Myocyte (in vitro differentiated cells): ENCODE results near the gene NLK. TPM values are rescaled to one million over a fixed set of nuclear protein-coding genes. Genes with fewer than 3 reads are reported as not detected.
"Not testable (repeated sequence)": the region's sequence is repeated elsewhere in the genome, so short reads cannot be mapped to it uniquely, and the experiment has no call there.

Source experiments
- DNase-seq: peaks from one replicate; pipeline ENCODE4 v3.0.0-alpha.2; 2012; ENCODE audit warnings: low read depth
- total RNA-seq: library from RNA; depleted of rRNA; stranded (reverse); fragments of >200 nt; gene quantifications from 2 replicates; pipeline ENCODE4 v1.2.3, GENCODE V29; 2014

NLK gene
- total RNA-seq, 1 donor from 2014 or later, result 20.8 TPM

DNA sequence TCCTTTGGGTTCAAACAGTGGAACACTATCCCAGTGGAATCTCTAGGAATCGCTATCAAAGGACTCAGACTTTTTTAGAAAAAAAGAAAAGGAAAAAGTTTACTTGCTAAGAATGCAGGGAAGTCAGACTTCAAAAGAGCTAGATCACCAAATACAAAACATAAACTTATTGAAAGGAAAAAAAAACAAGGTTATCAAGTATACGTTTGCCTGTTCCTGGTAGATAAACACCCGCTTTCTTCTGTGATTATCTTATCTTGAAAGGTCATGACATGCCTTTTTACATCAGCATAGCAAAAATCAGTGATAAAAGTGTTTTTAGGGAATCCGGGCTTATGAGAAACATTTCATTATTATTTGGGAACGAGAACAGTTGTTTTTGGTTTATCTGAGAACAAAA lies 147.2 kb downstream of the NLK start:
- no peak for DNase-seq

DNA sequence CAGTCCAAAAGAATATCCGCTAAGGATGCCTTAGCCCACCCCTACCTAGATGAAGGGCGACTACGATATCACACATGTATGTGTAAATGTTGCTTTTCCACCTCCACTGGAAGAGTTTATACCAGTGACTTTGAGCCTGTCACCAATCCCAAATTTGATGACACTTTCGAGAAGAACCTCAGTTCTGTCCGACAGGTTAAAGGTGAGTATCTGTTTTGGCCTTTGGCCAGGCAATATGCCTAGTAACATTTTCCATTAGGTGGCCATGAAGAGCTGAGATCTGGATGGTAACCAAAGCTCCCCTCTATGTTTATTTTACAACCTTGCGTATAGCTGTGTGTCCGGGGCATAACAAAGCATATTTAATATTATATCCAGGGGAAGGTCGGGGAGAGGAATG lies 148.5 kb downstream of the NLK start:
- DNase-seq, result no peak

DNA sequence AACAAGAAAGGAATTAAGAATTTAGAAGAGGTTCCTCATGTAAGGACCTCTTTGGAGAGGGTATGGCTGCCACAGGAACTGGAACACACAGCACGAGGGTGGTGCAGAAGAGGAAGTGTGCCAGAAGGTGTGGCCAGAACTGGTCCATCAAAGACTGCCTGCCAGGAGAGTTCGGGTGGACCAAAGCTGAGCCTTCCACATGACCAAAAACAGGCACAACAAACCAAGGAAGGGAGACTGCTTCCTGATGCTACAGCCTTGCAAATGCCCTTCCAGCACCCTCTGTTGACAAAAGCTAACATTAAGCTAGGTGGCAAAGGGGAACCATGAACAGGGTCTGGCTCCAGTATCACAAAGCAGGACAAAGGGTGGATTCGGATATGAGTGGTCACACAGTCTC lies 150.8 kb downstream of the NLK start:
- no peak for DNase-seq

DNA sequence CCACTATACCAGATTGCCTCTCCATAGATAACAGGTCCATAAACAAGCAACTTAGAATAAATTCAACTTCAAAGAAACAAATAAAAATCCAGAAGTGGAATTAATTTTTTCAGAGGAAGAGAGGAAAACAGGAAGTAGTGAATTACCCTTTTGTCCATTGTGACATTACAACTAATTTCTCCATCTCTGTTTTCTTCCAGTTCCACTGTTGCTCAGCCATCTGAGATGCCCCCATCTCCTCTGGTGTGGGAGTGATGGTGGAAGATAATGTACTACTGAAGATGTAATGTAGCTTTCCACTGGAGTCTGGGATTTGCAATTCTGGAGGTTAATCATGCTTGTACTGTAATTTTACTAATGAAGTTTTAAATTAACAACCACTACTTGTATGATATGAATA lies 151.9 kb downstream of the NLK start:
- no peak for DNase-seq

DNA sequence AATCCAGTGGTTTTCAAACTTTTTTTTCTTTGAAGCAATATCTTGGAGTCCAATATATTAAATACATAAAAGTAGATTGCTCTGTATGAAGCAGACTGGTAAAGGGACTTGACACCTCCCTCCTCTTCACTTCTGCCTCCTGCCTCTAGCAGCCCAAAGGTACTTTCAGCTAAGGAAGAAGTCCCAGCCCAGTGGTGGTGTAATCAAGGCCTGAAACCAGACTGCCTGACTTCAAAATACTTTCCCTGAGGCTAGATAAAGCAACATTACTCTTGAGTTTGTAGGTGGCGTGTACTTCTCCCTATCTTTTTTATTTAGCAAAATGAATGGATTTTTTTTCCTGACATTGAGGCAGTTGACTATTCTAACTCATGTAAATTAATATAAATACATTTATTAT lies 154.2 kb downstream of the NLK start:
- no peak for DNase-seq

DNA sequence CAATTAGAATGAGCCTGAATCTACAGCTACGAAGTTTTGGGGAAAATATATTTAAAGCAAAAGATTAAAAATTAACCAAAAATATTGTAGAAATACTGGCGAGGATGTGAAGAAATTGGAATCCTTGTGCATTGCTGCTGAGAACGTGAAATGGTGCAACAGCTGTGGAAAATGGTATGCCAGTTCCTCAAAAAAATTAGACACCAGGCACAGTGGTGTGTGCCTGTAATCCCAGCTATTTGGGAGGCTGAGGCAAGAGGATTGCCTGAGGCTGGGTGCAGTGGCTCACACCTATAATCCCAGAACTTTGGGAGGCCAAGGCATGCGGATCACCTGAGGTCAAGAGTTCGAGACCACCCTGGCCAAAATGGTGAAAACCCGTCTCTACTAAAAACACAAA lies 156.6 kb downstream of the NLK start:
- DNase-seq, result no peak

DNA sequence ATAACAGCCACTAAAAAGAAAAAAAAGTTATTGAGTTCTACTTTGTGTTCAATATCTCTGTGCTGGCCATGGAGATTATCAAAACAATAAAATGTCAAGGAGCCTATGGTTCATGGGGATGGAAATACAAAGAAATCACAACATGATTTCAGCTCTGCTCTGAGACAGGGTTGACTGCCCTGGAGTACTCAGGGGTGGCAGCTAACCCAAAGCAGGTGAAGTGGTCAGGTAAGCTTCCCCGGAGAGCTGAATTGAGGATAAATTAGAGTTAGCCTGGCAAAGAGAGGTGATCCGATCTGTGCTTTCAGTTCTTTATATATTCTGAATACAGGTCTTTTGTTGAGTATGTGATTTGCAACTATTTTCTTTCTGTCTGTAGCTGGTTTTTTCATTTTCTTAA lies 157.3 kb downstream of the NLK start:
- DNase-seq, result no peak

DNA sequence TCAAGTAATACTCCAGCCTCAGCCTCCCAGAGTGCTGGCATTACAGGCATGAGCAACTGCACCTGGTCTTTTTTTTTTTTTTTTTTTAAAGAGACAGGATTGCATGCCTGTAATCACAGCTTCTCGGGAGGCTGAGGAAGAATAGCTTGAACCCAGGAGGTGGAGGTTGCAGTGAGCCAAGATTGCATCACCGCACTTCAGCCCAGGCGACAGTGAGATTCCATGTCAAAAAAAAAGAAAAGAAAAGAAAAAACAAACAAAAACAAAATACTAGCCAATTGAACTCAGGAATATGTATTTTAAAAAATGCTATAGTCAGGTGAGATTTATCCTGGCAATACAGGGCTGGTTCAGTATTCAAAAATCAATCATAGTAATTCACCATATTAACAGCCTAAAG lies 158.8 kb downstream of the NLK start:
- no peak for DNase-seq

DNA sequence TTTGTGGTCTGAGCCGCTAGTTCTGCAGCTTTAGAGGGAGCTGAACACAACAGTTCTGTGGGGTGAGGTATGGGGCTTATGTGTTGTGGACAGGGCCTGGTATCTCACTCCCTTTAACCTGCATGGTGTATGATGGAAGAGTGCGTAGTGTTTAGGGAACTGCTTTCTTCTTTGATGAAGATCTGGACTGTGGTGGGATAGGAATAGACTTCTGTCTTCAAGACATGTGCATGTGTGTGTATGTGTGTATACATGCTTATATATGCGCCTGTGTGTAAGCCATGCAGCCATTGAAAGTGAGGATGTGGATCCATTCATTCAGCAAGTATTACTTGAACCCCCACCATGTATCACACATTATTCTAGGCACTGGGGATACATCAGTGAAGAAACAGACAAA lies 161.8 kb downstream of the NLK start:
- DNase-seq, result no peak

DNA sequence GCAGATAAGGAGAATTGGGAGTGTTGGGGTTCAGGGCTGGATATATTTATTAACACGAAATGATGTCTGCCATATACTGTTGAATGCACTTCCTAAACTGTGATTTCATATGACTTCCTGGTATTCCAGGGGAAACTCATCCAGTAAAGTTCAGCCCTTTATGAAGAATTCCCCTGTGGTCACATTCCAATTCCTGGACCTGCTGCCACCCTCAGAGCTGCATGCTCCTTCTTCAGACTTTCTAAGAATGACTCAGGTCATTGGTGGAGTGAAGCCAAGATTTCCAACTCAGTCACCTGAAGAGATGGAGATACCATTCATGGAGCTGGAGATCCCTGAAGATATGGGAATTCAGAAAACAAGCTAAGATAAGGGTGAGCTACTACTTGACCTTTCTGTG lies 162.3 kb downstream of the NLK start:
- no peak for DNase-seq

DNA sequence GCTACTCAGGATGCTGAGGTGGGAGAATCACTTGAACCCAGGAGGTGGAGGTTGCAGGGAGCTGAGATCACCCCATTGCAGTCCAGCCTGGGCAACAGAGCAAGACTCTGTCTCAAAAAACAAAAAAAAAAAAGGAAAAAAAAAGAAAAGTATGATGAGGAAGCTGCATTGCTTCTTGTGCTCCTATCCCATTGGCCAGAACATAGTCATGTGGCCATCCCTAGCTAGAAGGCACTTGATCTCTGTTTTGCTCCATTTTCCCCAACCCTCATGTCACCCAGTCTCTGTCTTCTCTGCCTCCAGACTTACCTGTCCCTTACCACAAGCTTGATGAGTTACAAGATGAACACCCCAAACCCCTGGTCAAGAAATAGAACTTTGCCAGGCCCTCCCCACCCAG lies 163.8 kb downstream of the NLK start:
- no peak for DNase-seq

DNA sequence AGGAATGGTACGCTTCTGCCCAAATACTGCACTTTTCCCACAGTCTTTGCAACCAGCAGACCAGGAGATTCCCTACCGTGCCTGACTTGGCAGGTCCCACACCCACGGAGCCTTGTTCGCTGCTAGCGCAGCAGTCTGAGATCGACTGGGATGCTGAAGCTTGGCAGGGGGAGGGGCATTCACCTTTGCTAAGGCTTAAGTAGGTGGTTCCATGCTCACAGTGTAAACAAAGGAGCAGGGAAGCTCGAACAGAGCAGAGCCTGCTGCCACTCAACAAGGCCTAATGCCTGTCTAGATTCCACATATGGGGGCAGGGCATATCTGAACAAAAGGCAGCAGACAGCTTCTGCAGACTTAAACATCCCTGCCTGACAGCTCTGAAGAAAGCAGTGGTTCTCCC lies 169.3 kb downstream of the NLK start:
- DNase-seq, result no peak

DNA sequence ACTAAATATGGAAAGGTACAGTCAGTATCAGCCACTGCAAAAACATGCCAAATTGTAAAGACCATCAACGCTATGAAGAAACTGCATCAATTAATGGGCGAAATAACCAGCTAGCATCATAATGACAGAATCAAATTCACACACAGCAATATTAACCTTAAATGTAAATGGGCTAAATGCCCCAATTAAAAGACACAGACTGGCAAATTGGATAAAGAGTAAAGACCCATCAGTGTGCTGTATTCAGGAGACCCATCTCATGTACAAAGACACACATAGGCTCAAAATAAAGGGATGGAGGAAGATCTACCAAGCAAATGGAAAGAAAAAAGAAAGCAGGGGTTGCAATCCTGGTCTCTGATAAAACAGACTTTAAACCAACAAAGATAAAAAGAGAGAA lies 171.1 kb downstream of the NLK start:
- DNase-seq, result not testable (repeated sequence)

DNA sequence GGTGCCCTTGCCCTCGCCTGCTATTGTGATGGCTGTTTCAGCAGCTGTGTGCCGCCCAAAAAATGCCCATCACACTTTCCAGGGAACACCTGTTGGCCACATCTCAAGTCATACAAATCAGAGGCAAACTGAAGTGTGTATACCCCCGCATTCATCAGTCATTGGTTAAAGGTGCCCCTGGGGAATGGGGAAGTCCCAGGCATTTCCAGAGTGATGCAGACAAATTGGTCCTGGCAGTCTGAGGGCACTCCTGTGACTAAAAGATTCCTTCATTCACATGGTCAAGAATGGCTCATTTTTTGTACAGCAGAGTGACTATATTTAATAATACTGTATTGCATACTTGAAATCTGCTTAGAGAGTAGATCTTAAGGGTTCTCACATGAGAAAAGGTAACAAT lies 173.6 kb downstream of the NLK start:
- no peak for DNase-seq

DNA sequence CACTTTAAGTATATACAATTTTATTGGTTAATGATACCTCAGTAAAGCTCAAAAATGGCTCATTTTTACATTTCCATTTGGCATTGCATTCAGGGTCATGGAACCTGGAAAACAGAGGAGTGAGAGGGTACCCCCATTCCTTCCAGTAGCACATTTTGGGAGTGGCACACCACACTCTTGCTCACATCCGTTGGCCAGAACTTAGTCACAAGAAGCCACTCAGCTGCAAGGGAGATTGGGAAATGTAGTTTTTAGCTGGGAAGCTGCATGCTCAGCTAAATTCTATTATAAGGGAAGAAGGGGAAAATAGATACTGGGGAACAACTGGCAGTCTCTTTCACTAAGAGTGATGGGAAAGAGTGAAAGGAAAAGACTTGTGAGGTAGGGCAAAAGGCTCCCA lies 174.1 kb downstream of the NLK start:
- DNase-seq, result peak; percentile 52

DNA sequence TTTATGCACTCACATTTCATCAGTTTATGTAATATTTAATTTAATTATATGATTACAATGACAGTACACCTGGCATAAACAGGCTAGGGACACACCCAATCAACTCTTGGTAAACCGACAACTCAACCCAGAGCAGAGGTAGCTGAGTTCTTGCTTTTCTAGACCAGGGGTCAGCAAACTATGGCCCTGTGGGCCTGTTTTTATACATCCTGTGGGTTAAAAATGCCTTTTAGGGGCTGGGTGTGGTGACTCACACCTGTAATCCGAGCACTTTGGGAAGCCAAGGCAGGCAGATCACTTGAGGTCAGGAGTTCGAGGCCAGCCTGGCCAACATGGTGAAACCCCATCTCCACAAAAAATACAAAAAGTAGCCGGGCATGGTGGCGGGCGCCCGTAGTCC lies 177.3 kb downstream of the NLK start:
- no peak for DNase-seq

DNA sequence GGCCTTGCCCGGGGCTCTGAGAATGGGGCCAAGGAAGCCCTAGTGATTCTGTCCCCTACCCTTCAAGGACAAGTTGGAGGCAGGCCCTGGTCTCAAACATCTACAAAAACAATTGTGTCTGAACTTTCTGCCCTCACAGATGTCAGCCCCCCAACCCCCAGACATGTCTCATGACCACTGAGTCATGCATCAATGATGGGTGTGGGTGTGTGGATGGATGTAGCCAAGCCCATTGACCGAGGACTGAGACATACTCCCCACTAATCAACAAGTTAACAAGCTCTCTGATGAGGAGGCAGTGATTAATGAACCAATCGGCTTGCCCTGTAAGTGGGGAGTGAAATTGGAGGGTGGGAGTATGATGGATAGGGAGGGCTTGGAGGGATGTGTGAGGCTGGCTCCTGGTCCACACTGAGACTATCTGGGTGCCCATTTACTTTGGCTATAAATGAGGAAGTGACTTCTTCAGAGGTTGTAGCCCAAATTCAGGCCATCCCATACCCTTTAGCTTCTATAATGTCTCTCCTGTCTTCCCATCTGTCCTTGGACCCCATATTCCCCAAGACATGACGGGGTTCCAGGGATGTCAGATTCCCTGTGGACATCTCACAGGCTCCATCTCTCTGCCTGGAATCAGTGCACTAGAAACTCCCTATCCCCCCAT lies 179.4 kb downstream of the NLK start:
- no peak for DNase-seq

DNA sequence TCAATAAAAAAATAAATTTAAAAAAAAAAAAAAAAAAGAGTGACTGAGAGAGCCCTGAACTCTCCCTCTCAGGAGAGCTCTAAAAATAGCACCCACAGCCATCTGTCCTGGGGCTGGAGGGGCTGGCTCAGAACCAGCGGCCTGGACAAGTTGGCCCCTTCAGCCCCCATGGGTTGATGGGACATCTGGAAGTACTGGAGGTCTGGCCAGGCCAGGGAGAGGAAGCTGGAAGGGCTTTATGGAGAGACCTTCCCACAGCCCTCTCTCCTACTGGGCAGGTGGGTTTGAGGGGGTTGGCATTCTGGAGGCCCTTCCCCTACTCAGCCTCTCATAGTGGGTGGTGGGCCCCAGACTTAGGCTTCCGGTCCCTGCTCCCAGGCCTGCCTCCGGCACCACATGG lies 182.8 kb downstream of the NLK start:
- peak; percentile 58 for DNase-seq

DNA sequence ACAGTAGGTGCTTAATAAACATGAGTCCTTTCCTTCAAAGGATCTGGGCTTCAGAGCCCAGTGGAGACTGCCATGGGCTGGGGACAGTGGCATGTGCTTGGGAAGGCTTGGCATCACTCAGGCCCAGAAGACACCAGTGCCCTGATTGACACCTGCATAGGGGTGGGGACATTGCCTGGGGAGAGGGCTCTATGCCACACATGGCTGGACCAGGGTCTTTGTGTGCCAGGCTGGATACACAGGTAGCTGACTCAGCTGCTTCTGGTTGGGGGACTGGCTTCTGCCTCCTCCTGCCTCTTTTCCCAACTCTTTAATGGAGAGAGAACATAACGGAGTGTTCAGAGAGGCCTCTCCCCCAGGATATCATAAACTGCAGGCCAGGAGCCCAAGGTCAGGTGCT lies 183.4 kb downstream of the NLK start:
- DNase-seq, result no peak

DNA sequence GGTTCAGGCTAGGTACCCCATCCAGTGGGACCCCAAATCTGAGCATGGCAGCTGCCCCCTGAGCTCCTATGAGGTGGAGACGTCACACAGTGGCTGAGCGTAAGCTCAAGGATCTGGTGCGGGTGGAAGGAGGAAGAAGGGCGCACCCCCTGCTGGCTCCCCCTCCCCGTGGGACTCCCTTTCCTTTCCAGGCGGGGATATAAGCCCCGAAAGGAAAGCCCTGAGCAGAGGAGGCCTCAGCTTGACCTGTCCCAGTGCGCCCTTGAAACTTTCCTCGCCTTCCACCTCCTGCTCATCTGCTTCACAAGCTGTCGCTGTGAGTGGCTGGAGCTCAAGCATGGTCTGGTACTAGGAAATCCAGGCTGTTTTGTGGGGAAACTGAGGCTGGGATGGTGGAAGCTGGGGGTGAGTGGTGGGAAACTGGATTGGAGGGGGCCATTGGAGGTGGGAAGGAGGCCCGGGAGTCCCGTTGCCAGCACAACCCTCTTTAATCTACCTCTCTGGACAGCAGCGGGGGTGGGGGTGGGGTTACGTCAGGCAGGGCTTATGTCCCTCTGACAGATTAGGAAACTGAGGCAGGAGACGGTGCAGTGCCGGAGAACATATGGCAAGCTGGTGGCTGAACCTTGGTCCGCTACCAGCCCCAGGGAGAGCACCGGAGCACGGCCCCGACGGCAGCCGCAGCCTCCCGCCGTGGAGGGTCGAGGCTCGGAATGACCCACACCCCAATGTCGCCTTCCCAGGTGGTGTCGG lies 184.3 kb downstream of the NLK start:
- DNase-seq, result no peak

DNA sequence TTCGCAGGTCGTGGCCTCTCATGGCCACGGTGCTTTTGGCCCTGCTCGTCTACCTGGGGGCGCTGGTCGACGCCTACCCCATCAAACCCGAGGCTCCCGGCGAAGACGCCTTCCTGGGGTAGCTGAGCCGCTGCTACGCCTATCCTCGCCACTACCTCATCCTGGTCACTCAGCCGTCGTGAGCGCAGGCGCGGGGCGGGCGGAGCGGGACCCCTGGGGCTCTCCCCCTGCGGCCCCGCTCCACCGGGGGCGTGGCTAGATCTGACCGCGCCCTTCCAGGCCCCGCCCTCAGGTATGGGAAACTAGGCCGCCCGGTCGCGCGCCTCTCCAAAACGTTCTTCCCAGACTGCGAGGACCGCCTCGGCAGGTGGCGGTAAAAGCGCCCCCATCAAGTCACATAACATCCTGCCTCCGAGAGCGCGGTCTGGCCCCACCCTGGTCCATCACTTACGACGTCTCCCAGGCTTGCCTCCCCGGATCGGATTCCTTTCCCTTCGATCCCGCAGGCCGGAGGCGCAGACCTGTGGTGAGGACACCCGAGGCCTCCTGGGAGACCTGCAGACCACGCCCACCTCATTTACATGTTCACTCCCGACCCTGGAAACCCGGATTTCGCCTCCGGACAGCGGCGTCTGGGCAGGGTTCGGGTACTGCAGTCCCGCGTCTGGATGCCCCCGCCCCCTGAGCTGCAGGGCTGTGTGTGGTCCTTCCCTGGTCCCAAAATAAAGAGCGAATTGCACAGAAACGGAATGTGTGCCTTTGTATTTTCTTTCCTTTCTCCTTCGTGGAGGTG lies 185.0 kb downstream of the NLK start:
- DNase-seq, result no peak

DNA sequence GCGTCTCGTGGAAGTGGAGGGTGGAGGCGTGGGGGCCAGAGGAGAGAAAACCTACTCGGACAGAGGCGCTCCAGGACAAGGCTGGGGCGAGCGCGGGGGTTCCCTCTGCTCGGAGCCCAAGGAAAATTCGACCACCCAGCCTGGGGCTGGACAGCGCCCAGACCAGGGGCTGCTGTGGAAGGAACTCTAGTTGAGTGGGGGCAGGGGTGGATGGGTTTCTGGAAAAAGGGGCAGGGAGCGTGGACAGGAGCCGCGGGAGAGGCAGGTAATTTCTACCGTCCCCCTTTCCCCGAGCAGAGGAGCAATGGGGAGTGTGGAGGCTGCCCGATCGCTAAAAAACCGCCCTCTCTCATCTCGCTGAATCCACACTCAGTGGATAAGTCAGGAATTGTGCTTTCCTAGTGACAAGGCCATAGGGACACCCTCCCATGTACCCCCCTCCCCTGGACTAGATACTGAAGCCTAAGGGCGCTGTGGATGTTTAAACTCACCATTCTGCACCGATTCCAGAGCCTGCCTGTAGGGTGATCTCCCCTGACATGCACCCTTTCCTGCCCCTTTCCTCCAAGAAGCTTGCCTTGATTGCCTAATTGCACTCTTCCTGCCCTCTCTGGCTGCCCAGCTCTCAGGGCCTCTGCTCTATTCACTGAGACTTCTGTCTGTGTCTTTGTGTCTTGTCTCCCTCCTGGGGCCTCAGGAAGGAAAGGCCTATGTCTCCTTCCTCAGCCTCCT lies 185.8 kb downstream of the NLK start:
- DNase-seq, result no peak
